Renal pelvis (tissue), 4 donors: ENCODE results near the gene KAT2B. TPM values are rescaled to one million over a fixed set of nuclear protein-coding genes. Genes with fewer than 3 reads are reported as not detected.

Source experiments
- DNase-seq: peaks from one replicate; pipeline ENCODE4 v3.0.0-alpha.2; 2013
- polyA plus RNA-seq, 3 donors: library from polyadenylated mRNA; unstranded; fragments of 120-200 nt; gene quantifications; one replicate each; pipeline ENCODE4 v1.2.1, GENCODE V29; 2013; ENCODE audit not compliant: insufficient read length in 3 of 3

KAT2B gene
- polyA plus RNA-seq, 3 donors, result 23.1 to 33.5 (median 23.6) TPM

DNA sequence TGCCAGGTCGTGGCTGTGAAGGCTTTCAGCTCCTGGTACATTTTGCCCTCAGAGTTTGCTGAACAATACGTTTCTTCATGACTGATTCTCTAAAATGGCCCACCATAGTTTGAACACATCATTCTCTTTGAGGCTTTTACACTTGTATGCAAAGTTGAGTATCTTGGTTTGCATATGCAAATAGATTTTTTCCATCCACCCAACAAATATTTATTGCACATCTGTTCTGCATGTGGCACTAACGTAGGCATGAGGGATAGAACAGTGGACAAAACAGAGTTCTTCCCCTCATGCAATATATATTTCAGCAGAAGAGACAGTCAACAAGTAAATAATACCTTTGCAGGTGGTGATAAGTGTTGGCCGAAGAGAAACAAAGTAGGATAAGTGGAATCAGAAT lies 55.2 kb downstream of the KAT2B start:
- no peak for DNase-seq

DNA sequence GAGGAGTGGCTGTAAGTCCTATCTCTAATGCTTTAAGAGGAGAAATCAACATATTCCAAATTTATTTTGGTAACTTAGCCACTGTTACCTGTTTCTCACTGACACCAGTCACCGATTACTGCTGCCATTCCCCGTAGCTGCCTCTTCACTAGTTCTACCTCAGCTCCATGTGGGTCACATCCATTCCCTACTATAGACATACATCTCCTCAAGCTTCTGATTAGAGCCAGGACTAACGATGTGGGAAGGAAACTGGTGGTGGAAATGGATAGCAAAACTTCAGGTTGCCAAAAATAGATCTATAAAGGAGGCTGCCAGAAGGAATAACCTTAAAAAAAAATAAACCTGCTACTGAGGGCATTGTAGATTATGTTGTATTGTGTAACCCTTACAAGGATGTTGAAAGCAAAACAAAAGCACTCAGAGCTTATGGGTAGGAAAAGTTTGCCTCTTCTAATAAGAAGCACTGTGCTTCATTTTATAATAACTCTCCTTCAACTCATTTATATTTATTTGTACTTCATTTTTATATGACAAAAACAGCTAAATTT lies 56.0 kb downstream of the KAT2B start:
- no peak for DNase-seq

DNA sequence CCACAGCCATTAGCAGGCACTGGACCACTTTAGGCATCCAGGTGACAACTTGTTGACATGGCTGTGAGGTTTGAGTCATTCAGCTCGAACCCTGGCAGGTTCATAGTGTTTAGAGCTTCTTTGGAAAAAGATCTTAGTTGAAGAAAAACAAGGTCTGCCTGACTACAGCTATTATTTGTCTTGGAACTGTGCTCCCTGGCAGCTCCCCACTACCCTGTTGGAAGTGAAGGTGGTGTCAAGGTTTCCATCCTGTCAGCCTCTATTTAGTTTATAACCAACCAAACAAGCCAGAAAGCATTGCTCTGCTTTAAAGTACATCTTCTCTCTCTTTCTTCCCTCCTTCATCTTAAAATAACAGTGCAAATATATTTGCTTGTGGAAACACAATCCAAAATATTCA lies 56.8 kb downstream of the KAT2B start:
- no peak for DNase-seq

DNA sequence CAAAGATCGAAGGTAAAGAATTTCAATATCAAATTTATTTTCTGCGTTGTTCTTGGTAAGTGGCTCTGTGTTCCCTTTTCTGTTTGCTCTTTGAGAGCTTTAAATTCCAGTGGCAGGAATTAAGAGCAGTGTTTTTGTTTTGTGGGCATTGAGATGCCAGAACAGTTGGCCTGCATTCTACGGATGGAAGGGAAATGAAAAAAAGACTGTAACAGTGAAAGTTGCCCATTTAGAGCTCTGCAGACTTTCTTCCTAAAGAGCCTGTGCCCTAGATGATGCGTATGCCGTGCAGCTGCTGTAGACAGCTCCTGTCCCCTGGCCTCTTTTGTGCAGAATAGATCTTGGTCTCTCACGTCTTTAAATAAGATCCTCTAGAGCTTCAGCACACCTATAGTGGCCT lies 58.8 kb downstream of the KAT2B start:
- DNase-seq, result no peak

DNA sequence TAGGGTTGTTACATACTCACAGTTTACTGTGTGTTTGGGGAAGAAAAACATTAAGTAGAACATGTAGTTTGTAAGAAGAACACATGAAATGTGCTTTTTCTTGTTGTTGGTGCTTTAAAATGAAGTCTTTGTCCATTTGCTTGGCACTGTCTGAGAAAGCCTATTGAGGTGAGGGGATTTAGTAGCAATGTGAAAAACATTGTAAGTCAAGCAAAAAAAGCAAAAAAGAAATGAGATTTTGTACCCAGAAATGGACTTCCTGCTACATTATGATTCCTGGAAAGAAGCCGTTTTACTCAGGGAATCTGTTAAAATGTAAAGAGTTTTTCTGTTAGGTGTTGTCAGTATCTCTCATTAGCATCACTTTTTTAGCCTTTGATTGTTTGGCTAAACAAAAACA lies 59.9 kb downstream of the KAT2B start:
- DNase-seq, result no peak

DNA sequence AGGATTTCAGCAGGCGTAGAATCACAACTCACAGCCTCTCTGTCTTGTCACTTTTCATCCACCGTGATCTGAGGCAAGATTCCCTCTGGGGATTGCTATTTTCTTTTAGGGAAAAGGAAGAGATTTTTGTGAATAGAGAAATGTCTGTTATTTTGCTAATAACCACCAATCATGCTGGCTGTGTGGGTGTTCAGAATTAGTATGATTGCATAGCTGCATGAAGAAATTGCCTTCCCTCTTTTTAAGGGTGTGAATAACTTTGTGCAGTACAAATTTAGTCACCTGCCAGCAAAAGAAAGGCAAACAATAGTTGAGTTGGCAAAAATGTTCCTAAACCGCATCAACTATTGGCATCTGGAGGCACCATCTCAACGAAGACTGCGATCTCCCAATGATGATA lies 60.8 kb downstream of the KAT2B start:
- DNase-seq, result no peak

DNA sequence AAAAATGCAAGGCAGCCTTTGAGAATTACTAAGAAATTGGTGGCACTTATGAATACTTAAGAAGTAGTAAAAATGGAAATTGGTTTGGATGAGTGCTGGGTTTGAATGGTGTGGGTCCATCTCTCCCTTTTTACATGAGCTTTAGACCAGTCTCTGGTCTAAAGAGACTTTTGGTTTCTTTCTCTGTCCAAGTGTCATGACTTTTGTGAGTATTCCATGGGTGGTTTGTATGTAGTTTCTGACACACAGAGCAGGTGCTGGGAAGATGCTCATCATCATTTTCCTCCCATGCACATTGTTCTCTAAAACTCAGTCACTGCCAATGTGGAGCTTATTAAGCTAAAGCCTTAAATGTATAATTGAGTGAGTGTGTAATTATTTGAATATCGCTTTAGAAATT lies 63.5 kb downstream of the KAT2B start:
- DNase-seq, result no peak

DNA sequence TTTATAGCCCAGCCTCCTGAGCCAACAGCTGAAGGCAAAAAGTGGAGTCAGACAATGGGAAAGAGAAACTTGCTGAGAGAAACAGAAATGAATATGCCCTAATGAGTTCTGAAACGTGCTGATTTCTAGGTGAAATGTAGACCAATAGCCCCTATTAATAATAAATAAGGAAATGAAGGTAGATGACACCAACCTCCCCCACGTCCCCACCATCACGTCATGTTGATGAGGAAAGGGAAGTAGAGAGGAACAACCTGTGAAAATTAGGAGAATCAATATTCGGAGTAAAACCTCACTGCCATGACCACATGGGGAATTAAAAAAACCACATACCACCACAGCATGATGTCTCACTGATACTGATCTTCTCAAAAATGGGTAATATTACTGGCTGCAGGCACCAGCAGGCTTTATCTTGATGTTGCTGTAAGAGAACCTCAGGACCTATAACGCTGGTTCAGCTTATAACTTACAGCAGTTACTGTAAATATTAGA lies 64.0 kb downstream of the KAT2B start:
- no peak for DNase-seq

DNA sequence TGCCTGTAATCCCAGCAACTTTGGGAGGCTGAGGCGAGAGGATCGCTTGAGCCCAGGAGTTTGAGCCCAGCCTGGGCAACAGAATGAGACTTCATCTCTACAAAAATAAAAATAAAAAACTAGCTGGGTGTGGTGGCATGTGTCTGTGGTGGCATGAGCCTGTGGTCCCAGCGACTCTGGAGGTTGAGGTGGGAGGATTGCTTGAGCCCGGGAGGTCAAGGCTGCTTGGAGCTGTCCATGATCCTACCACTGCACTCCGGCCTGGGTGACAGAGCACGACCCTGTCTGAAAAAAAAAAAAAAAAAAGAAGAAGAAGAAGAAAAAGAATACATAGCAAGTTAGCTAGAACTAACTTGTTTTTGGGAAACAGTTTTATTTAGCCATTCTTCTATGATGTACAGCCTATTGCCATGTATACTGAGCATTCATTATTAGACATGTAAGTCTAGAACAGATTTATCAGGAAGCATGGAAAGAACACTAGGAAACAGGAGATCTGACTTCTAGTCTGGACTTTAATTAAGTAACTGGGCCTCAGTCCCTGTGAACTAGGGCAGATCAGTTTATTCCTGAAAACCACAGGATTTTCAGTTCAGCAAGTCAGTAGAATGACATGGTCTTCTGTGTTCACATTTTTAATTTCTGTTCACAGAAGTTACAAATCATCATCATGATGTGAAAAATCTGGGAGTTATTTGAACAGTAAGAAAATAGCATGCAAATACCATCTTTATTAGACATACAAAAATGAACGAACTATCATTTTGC lies 65.5 kb downstream of the KAT2B start:
- no peak for DNase-seq

DNA sequence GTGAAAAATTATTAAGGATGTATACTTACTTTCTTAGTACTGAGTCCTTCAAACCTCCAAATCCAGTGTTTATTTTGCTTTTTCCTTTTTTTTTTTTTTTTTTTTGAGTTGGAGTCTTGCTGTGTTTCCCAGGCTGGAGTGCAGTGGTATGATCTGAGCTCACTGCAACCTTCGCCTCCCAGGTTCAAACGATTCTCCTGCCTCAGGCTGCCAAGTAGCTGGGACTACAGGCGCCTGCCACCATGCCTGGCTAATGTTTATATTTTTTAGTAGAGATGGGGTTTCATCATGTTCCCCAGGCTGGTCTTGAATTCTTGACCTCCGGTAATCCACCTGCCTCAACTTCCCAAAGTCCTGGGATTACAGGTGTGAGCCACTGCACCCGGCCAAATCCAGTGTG lies 67.5 kb downstream of the KAT2B start:
- no peak for DNase-seq

DNA sequence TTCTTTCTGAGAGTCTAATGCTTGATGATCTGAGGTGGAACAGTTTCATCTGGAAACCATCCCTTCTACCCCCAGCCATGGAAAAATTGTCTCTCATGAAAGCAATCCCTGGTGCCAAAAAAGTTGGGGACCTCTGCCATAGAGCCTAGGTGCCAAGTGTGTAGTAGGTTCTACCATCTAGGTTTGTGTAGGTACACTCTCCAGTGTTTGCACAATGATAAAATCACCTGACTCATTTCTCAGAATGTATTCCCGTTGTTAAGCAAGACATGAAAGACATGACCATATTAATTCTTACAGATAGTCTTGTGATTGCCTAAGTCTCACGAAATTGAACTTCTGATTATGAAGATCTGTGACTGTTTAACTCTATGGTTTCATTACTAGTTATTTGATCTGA lies 68.6 kb downstream of the KAT2B start:
- DNase-seq, result no peak

DNA sequence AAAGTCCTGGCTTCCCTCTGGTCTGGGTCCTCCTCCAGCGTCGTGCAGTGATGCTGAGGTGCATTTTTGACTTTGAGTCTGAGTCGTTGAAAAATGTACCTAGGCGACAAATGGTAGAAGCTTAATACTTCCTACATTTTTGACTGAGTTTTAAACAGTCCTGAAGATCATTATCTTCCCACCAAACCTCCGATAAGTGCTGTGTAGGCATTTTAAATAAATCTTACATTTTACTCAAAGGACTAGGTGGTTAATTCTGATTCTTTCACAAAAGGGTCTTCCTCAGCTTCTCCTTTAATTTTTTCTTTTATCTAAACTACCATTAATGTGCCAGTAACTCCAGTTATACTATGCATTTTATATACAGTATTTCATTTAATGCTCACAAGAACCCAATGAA lies 70.6 kb downstream of the KAT2B start:
- DNase-seq, result no peak

DNA sequence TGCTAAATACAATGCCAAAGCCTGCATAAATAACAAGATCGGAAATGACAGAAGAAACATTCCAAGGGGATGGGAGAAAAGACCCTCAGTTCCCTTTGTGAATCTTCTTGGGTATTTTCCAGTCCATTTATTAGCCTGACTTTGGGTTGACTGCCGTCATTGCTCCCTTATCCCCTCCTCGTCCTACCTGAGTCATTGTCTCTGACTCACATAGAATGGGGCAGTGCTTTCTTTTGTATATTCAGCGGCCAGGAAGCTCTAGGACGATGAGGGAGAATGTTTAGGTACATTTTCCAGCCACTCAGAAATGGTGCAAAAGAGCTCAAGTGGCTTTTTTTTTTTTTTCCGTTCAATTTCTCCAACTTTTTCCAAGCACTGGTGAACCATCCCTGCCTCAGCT lies 71.6 kb downstream of the KAT2B start:
- DNase-seq, result no peak

DNA sequence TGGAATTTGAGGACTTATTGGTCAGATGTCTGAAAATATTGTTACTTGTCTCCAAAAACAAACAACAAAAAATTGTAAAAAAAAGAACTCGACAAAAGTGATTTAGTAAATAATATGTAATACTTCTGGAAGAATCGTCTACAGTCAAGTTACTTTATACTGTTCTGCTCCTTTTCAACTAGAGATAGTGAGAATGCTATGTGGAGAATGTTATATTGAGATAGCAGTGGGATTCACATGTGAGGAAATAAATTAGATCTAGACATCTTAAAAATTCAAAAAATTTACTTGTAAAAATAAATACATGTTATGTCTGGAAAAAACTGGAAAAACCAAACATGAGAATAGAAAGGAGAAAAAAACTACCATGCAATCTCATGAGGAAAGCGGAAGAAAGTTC lies 80.8 kb downstream of the KAT2B start:
- DNase-seq, result no peak

DNA sequence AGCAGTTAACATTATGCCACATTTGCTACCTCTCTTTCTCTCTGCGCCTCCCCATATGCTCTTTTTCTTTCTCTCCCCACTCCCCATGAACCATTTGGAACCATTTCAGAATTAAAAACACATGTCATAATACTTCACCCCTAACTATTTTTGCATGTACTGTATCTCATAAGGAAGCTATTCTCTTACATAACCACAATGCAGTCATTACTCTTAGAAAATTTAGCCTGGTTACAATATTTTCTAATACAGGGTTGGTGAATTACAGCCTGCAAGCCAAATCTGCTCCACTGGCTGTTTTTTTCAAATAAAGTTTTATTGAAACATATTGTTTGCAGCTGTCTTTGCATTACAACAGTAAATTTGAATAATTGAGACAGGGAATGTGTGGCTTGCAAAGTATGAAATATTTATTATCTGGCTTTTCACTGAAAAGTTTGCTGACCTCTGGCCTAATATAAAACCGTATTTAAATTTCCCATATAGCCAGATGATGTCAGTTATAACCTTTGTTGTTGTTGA lies 82.9 kb downstream of the KAT2B start:
- DNase-seq, result no peak

DNA sequence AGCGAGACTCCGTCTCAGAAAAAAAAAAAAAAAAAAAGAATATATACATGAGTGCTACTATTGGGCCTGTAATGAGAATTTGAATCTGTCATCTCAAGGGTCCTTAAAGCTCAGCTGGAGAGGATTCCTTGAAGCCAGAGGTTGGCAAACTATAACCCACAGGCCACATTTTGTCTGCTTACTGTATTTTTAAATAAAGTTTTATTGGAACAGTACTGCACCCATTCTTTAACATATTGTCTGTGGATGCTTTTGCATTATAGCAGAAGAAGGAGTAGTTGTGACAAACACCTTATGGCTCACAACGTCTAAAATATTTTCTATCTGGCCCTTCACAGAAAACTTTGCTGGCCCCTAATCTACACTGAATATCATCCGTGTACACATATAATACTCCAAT lies 85.0 kb downstream of the KAT2B start:
- no peak for DNase-seq

DNA sequence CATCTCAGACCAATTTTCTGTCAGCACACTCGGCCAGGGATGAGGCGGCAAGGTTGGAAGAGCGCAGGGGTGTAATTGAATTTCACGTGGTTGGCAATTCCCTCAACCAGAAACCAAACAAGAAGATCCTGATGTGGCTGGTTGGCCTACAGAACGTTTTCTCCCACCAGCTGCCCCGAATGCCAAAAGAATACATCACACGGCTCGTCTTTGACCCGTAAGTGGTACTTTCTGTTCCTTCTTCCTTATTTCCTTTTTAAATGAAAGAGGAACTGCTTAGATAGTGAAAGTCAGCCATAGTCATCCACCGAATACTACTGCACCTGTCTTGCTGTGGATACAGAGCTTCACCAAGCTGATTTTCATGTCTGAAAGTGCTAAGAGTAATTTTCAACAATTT lies 85.7 kb downstream of the KAT2B start:
- no peak for DNase-seq

DNA sequence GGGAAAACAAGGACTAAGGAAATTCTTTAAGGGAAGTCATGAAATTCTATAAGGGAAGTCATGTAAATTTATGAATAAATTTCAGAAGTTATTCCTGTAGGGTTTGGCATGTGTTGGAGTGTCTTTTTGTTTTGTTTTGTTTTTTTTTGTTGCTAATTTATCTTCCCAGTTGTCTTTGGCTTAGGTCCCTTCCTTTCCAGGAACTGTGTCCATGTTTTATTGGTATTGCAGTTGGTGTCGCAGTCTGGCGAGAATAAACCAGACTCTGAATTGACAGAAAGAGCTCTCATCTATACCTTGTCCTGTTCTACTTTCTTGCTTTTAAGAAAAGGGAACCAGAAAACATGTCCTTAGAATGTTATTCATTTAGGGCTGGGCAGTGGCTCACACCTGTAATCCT lies 88.1 kb downstream of the KAT2B start:
- DNase-seq, result peak; percentile 29

DNA sequence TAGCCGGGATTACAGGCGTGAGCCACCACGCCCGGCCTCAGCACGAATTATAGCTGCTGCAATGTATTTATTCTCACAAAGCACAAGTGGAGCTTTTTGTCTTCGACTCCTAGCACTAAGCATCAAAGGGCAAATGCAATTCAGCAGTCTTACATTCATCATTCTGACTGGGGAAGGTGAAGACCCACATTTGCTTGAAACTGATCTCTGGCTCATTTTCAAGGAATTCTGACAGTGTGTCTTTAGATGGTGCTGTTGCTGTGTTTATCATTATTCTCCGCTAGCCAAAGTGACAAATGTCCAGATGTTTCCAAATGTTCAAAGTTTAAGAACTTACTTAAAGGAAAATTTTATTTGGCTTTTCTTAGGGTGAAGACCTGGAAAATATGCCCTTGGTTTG lies 89.9 kb downstream of the KAT2B start:
- peak; percentile 59 for DNase-seq

DNA sequence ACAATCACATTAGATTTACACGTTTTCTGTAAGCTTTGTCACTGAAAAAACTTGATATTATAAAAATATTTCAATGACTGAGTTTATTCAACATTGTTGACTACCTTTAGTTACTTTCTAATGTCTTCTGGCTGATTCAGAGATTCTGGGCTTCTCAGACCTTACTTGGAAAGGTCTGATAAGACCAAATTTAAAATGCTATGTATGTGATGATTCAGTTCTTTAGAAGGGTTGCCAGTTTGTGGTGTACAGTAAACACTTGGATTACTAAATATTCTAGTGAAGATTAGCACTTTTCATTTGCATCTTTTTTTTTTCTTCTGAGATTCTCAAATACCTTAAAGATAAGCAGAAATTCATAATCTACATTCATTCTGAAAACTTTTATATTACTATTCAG lies 96.0 kb downstream of the KAT2B start:
- no peak for DNase-seq

DNA sequence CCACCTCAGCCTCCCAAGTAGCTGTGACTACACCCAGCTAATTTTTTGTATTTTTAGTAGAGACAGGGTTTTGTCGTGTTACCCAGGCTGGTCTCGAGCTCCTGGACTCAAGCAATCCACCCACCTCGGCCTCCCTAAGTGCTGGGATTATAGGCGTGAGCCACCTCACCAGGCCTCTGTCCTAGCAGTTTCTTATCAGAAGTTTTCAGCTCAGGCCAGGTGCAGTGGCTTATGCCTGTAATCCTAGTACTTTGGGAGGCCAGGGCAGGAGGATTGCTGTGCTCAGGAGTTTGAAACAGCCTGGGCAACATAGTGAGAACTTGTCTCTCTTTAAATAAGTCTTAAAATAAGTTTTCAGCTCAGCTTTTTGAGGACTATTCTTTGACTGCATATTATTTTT lies 97.4 kb downstream of the KAT2B start:
- DNase-seq, result no peak

DNA sequence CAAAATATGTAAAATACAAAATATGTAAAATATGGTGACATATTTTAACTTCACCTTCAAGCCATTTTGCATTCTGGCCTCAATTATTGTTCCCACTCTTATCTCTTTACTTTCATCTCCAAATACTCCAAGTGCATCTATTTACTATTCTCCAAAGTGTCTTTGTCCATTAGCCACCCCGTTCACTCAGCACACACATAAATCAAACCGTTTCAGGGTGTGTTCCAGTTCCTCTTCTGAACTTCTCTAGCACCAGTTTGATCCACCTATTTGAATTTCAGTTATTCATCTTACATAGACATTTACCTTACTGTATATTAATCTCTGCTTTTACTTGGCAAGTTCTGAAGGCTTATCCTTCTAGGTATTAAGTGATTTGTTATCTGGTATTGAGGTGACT lies 100.6 kb downstream of the KAT2B start:
- DNase-seq, result no peak

DNA sequence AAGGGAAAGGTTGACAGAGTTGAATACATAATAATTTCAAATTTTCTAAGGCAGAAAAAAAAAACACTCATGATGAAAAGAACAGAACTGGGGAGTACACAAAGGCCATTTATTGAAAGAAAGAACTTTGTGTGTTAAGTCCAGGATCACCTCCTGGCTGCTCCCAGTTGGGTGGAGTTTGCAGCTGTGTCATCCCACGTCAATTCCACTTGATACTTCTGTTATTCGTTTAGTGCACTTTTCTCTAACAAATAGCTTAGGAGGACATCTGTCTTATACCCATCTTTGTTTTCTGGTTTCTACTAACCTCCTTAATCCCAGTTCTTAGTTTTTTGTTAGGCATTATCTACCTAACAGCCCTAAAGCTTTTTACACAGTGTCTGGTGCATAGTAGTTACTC lies 101.1 kb downstream of the KAT2B start:
- no peak for DNase-seq

DNA sequence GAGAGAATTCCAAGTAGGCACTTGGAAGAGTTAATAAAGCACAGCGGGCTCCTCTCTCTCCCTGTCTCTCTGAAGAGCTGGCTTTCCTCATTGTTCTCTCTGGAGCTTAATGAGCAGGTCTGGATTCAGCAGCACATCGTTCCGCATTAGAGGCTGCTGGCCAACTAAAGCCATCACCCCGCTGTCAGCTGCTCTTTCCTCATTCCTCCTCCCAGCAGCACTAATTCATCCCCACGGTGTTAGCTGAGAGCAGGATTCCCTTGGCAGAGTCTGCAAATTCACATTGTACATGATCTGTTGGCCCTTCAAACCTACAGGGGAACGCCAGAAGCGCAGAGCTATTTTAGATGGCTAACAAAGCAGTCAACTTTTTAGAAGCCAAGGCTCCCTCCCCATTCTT lies 101.6 kb downstream of the KAT2B start:
- DNase-seq, result no peak
